ENCODE data around the gene SRSF10. TPM values are rescaled to one million over a fixed set of nuclear protein-coding genes. Genes with fewer than 3 reads are reported as not detected.
"Not testable (repeated sequence)": the region's sequence is repeated elsewhere in the genome, so short reads cannot be mapped to it uniquely, and the experiment has no call there.

Gene SRSF10
- total and polyA plus RNA-seq, 2 of the 8 experiments (the other 6 are each of a cell fraction or from before 2014, with no cell fraction given), result 155 to 194 TPM

- H2BK15ac ChIP-seq (ENCODE audit: low read length); H3K14ac ChIP-seq (ENCODE audit: insufficient read length); DNase-seq (ENCODE audit: low read depth in 1 of 2, low spot score in 2 of 2); H3K4me1 ChIP-seq (replicated peaks in 1 of 4; ENCODE audit: control insufficient read depth in 3 of 4, insufficient read depth in 4 of 4, low read length in 3 of 4); H4K5ac ChIP-seq (ENCODE audit: insufficient read length, low read depth, low read length); CTCF ChIA-PET (ENCODE audit: partially characterized antibody); H3K18ac ChIP-seq (ENCODE audit: extremely low read depth, low read length); H3K9ac ChIP-seq (replicated peaks in 1 of 4; ENCODE audit: extremely low read depth in 1 of 4, low read depth in 3 of 4, low read length in 3 of 4); H3K4me3 ChIP-seq (ENCODE audit: extremely low read depth in 1 of 4, insufficient read depth in 2 of 4, low read depth in 3 of 4, low read length in 4 of 4); H3K36me3 ChIP-seq (ENCODE audit: control insufficient read depth in 2 of 4, insufficient read depth in 4 of 4, low read length in 3 of 4); H3K79me1 ChIP-seq (ENCODE audit: low read depth, low read length); H3K4ac ChIP-seq (replicated peaks; ENCODE audit: insufficient read length, low read depth, low read length); H2BK120ac ChIP-seq (replicated peaks; ENCODE audit: low read depth, low read length); H4K8ac ChIP-seq (ENCODE audit: extremely low read depth, insufficient read depth, low read length); H3K27ac ChIP-seq (ENCODE audit: low read depth, low read length); FAIRE-seq; H2BK20ac ChIP-seq (ENCODE audit: low read length); H2BK5ac ChIP-seq (ENCODE audit: low read depth, low read length); H3K79me2 ChIP-seq (ENCODE audit: control insufficient read depth in 1 of 2, insufficient read depth in 2 of 2, low read length in 2 of 2); H3K9me3 ChIP-seq (ENCODE audit: insufficient read depth in 2 of 2, low read depth in 1 of 2, low read length in 1 of 2); H3K23me2 ChIP-seq (ENCODE audit: low read depth, low read length); H3K27me3 ChIP-seq (replicated peaks in 1 of 4; ENCODE audit: control insufficient read depth in 3 of 4, extremely low read depth in 1 of 4, insufficient read depth in 3 of 4, low read length in 3 of 4); H3K4me2 ChIP-seq (ENCODE audit: insufficient read depth in 1 of 2, low read depth in 2 of 2, low read length in 2 of 2); H2AK5ac ChIP-seq (ENCODE audit: low read depth, low read length); H4K91ac ChIP-seq (replicated peaks; ENCODE audit: insufficient read length, low read length); H3K23ac ChIP-seq (ENCODE audit: insufficient read length); H4K20me1 ChIP-seq (replicated peaks in 1 of 2; ENCODE audit: control insufficient read depth in 1 of 2, insufficient read depth in 2 of 2, low read length in 2 of 2); H2BK12ac ChIP-seq (ENCODE audit: low read depth, low read length); H2AFZ ChIP-seq (ENCODE audit: low read length); H3K56ac ChIP-seq (replicated peaks; ENCODE audit: insufficient read length, low read depth, low read length): not testable (repeated sequence)
- POLR2A ChIA-PET (ENCODE audit: partially characterized antibody), result interaction anchor here (0.7 kb wide), 1 partner anchor 172 kb away, joined by 3 read pairs; no protein-coding TSS in a partner anchor
- WGBS, 2 experiments (ENCODE audit: extremely low coverage in 1 of 2, insufficient coverage in 1 of 2, insufficient read length in 1 of 2, insufficient replicate concordance in 2 of 2, low coverage in 1 of 2, low lambda C conversion rate in 2 of 2, missing lambda C conversion rate in 1 of 2), result 87% methylated on average over 9 of the region's 13 CpGs; no CpG with 5 or more reads in 1 of the 2 experiments
Measured at GRCh38 chr1:23992011-23992410, 11.9 kb upstream of the SRSF10 start.

All from H1 (cell line).